HCT116 (cell line): Measurements from ENCODE around the gene XYLT1. TPM values are rescaled to one million over a fixed set of nuclear protein-coding genes. Genes with fewer than 3 reads are reported as not detected.

Source experiments
- ATAC-seq: fragments of 200-7000 bp; cut with Tn5 transposase; 2 replicates; pipeline ENCODE4 v1.9.1; 2020; ENCODE audit warnings: mild to moderate bottlenecking, moderate library complexity
- BruUV-seq: library from RNA; stranded (reverse); fragments of 400-500 nt; replicated peaks from 2 replicates; lab custom pipeline; 2021; lab: Mats Ljungman, UMichigan
- CTCF ChIA-PET: fragments of 300-600 bp; sonication (Branson Sonifier 250); formaldehyde crosslinking; loops from one replicate; lab custom pipeline; 2021; ENCODE audit warnings: antibody characterized with exemption; lab: Charles Lee
- POLR2A ChIA-PET: fragments of 300-600, 350-600 bp; sonication (Branson Sonifier 250); formaldehyde crosslinking; loops from one replicate; lab custom pipeline; 2021; ENCODE audit warnings: antibody characterized with exemption; lab: Charles Lee
- RAD21 ChIA-PET, 2 experiments: fragments of 300-600 bp; sonication (Branson Sonifier 250); formaldehyde crosslinking; loops; one replicate each; lab custom pipeline; 2023; ENCODE audit warnings: low total read pairs in 2 of 2; ENCODE audit not compliant: uncharacterized antibody in 2 of 2, unreplicated experiment in 2 of 2, low non-redundant PET in 1 of 2; lab: Charles Lee
- DNase-seq: peaks from one replicate; pipeline ENCODE4 v3.0.0-alpha.2; 2010; ENCODE audit warnings: low read depth, low spot score
- H2AFZ ChIP-seq: fragments of 200-600 bp; shearing (Covaris generic), sonication (generic); 2 replicates; pipeline ENCODE4 v1.6.1; 2017; ENCODE audit warnings: low read depth, mixed run types, mixed read lengths, antibody characterized with exemption, low read length; ENCODE audit not compliant: poor library complexity, severe bottlenecking
- H3K27ac ChIP-seq: 2 replicates; pipeline ENCODE4 v1.5.1; 2012; ENCODE audit warnings: low read depth, low read length
- H3K27me3 ChIP-seq: fragments of 200-600 bp; sonication (generic); 2 replicates; pipeline ENCODE4 v1.6.1; 2016; ENCODE audit warnings: mixed run types, low read length, mixed read lengths; ENCODE audit not compliant: insufficient read depth
- H3K36me3 ChIP-seq, 2 experiments: fragments of 200-500 bp in 1 of 2; fragments of 200-600 bp in 1 of 2; sonication (Bioruptor generic) in 1 of 2; sonication (generic) in 1 of 2; 2 replicates each; pipeline versions ENCODE4 v1.5.1 to v1.6.1; 2014 to 2016; ENCODE audit warnings: low read length in 2 of 2, inconsistent platforms in 1 of 2, mixed read lengths in 1 of 2, mixed run types in 1 of 2; ENCODE audit not compliant: insufficient read depth in 2 of 2, control insufficient read depth in 1 of 2
- H3K4me1 ChIP-seq, 2 experiments: fragments of 200-600 bp in 1 of 2; sonication (generic) in 1 of 2; 2 replicates each; pipeline versions ENCODE4 v1.5.1 to v1.6.1; 2012 to 2017; ENCODE audit warnings: low read length in 2 of 2, inconsistent platforms in 1 of 2, mild to moderate bottlenecking in 1 of 2, mixed read lengths in 1 of 2, mixed run types in 1 of 2, moderate library complexity in 1 of 2; ENCODE audit not compliant: insufficient read depth in 2 of 2, control insufficient read depth in 1 of 2
- H3K4me2 ChIP-seq: fragments of 200-600 bp; sonication (generic); 2 replicates; pipeline ENCODE4 v1.6.1; 2017; ENCODE audit warnings: mixed run types, low read length, mixed read lengths
- H3K4me3 ChIP-seq, 2 experiments: fragments of 200-600 bp in 1 of 2; sonication (generic) in 1 of 2; replicated peaks in 1 of 2; 2 replicates each; pipeline ENCODE4 v1.5.1; 2011 to 2016; ENCODE audit warnings: low read length in 2 of 2, control low read depth in 1 of 2, low read depth in 1 of 2, mild to moderate bottlenecking in 1 of 2, mixed read lengths in 1 of 2, mixed run types in 1 of 2
- H3K79me2 ChIP-seq: fragments of 200-600 bp; sonication (generic); 2 replicates; pipeline ENCODE4 v1.6.1; 2017; ENCODE audit warnings: mild to moderate bottlenecking, mixed run types, low read length, moderate library complexity, mixed read lengths; ENCODE audit not compliant: insufficient read depth
- H3K9ac ChIP-seq: fragments of 200-600 bp; sonication (generic); 2 replicates; pipeline ENCODE4 v1.6.1; 2016; ENCODE audit warnings: low read length, mixed read lengths
- H3K9me2 ChIP-seq: fragments of 200-600 bp; sonication (generic), shearing (Covaris generic); 2 replicates; pipeline ENCODE4 v1.6.1; 2017; ENCODE audit warnings: mixed run types, mild to moderate bottlenecking, moderate library complexity; ENCODE audit not compliant: insufficient read depth
- H3K9me3 ChIP-seq, 2 experiments: fragments of 200-500 bp in 1 of 2; fragments of 200-600 bp in 1 of 2; sonication (Bioruptor generic) in 1 of 2; sonication (generic) in 1 of 2; 2 replicates each; pipeline ENCODE4 v1.6.1; 2014 to 2017; ENCODE audit warnings: low read length in 2 of 2, mixed read lengths in 2 of 2, inconsistent platforms in 1 of 2, low read depth in 1 of 2, mild to moderate bottlenecking in 1 of 2, mixed run types in 1 of 2, moderate library complexity in 1 of 2; ENCODE audit not compliant: control insufficient read depth in 1 of 2, insufficient read depth in 1 of 2
- H4K20me1 ChIP-seq: fragments of 200-600 bp; sonication (generic), shearing (Covaris generic); 2 replicates; pipeline ENCODE4 v1.6.1; 2017; ENCODE audit warnings: mixed run types, mild to moderate bottlenecking, moderate library complexity; ENCODE audit not compliant: insufficient read depth
- ATF3 ChIP-seq: IDR thresholded peaks from 2 replicates; pipeline ENCODE4 v1.6.1; 2012
- CTCF ChIP-seq, 3 experiments: fragments of 200-600 bp in 1 of 3; sonication (generic) in 1 of 3; IDR thresholded peaks in 2 of 3; conservative IDR thresholded peaks in 1 of 3; 2 replicates each; pipeline ENCODE4 v1.5.1; 2012 to 2017; ENCODE audit warnings: low read depth in 2 of 3, low read length in 2 of 3, antibody characterized with exemption in 1 of 3, borderline replicate concordance in 1 of 3, control low read depth in 1 of 3, mild to moderate bottlenecking in 1 of 3, mixed read lengths in 1 of 3, mixed run types in 1 of 3, moderate library complexity in 1 of 3; ENCODE audit not compliant: insufficient read depth in 1 of 3
- EGR1 ChIP-seq: IDR thresholded peaks from 2 replicates; pipeline ENCODE4 v1.6.1; 2012; ENCODE audit warnings: low read depth
- ELF1 ChIP-seq: IDR thresholded peaks from 2 replicates; pipeline ENCODE4 v1.6.1; 2012; ENCODE audit warnings: low read depth, borderline replicate concordance
- EZH2 ChIP-seq: fragments of 200-600 bp; sonication (generic); IDR thresholded peaks from 2 replicates; pipeline ENCODE4 v1.6.1; 2017; ENCODE audit warnings: antibody characterized with exemption, mixed run types
- EZH2phosphoT487 ChIP-seq: fragments of 200-600 bp; IDR thresholded peaks from 2 replicates; pipeline ENCODE4 v1.6.1; 2018; ENCODE audit warnings: antibody characterized with exemption, borderline replicate concordance
- FOSL1 ChIP-seq: IDR thresholded peaks from 2 replicates; pipeline ENCODE4 v1.6.1; 2012; ENCODE audit warnings: low read depth
- JUND ChIP-seq: IDR thresholded peaks from 2 replicates; pipeline ENCODE4 v1.6.1; 2012
- POLR2A ChIP-seq: IDR thresholded peaks from 2 replicates; pipeline ENCODE4 v1.7.0; 2011; ENCODE audit warnings: borderline replicate concordance; ENCODE audit not compliant: insufficient read depth, insufficient read length; ENCODE audit errors: extremely low read depth
- POLR2AphosphoS5 ChIP-seq: IDR thresholded peaks from 2 replicates; pipeline ENCODE4 v1.6.1; 2011; ENCODE audit warnings: mild to moderate bottlenecking, low read depth, low read length, moderate library complexity
- RAD21 ChIP-seq: IDR thresholded peaks from 2 replicates; pipeline ENCODE4 v1.6.1; 2012; ENCODE audit warnings: low read depth, mild to moderate bottlenecking
- SP1 ChIP-seq: IDR thresholded peaks from 2 replicates; pipeline ENCODE4 v1.6.1; 2012; ENCODE audit warnings: low read depth
- SRF ChIP-seq: IDR thresholded peaks from 2 replicates; pipeline ENCODE4 v1.6.1; 2012; ENCODE audit warnings: low read depth
- TCF7L2 ChIP-seq: IDR thresholded peaks from 2 replicates; pipeline ENCODE4 v1.7.0; 2011; ENCODE audit warnings: borderline replicate concordance, inconsistent platforms; ENCODE audit not compliant: insufficient read depth, insufficient read length; ENCODE audit errors: extremely low read depth
- ZBTB33 ChIP-seq: IDR thresholded peaks from 2 replicates; pipeline ENCODE4 v1.6.1; 2011; ENCODE audit warnings: mild to moderate bottlenecking, low read length, moderate library complexity; ENCODE audit not compliant: insufficient replicate concordance; ENCODE audit errors: extremely low read depth
- ZFX ChIP-seq: fragments of 450-650 bp; IDR thresholded peaks from 2 replicates; pipeline ENCODE4 v1.6.1; 2017
- ZNF274 ChIP-seq: fragments of 200-500 bp; sonication (Bioruptor generic); IDR thresholded peaks from 2 replicates; pipeline ENCODE4 v1.6.1; 2014; ENCODE audit warnings: mild to moderate bottlenecking, low read depth, low read length, inconsistent platforms
- intact Hi-C: fragments of 100-400 bp; cut with micrococcal nuclease; formaldehyde crosslinking; loops from 2 replicates; pipeline ENCODE4 v1.10.0; 2022
- total RNA-seq: library from RNA; stranded (reverse); gene quantifications from one replicate; pipeline ENCODE4 v1.2.1, GENCODE V29; 2021; ENCODE audit not compliant: unreplicated experiment
- TF ChIP-seq, protein P1 (sequence below): IDR thresholded peaks from 2 replicates; pipeline ENCODE4 v1.6.1; 2012; ENCODE audit warnings: low read depth

Gene XYLT1
- total RNA-seq, 1 experiment from 2014 or later = 4.5 TPM

DNA sequence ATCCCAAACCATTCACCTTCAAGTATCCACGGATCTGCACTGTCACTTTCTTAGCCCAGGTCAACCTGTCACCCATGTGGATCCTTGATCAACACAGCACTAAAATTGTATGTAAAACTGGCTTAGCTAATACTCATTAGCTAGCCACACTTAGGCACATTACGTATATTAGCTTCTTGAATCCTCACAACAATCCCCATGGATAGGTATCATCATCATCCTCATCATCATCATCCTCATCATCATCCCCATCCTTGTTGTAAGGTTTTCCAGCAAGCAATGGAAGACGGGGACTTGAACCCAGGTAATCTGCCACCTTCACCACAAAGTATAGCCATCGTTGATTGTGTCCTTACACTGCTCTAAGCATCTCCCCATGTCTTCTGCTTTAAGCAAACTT lies 184.3 kb downstream of the XYLT1 start:
- Histone ChIP-seq H3K9me2 (no peaks in the 10 kb centered on the region), H3K36me3 (no peaks in the 10 kb centered on the region), H3K27ac (no peak overlapping the region), H3K4me1 (no peaks in the 10 kb centered on the region), H2AFZ (no peak overlapping the region), H3K9ac (no peak overlapping the region), H3K79me2 (no peaks in the 10 kb centered on the region), H3K27me3 (peaks cover 6% of the 10 kb centered on the region), H3K4me3 (no peak overlapping the region), H3K4me2 (no peak overlapping the region), H3K9me3 (no peaks in the 10 kb centered on the region), H4K20me1 (no peaks in the 10 kb centered on the region)
- BruUV-seq = no TSS peak
- POLR2A ChIA-PET = no interaction called here
- ATAC-seq = no peak
- CTCF ChIA-PET = no interaction called here
- RAD21 ChIA-PET = no interaction called here
- no peak for DNase-seq
- no peak for TF ChIP-seq ATF3
- TF ChIP-seq RAD21 = no peak
- TF ChIP-seq ZFX = no peak
- no peak for TF ChIP-seq FOSL1
- TF ChIP-seq EZH2phosphoT487 = no peak
- TF ChIP-seq CTCF (IDR thresholded peaks at IDR 0.05 in 2 of 3, conservative IDR thresholded peaks at IDR 0.05 in 1 of 3; ENCODE audit: borderline replicate concordance in 1 of 3, insufficient read depth in 1 of 3, low read depth in 2 of 3, low read length in 2 of 3) = no peak
- TF ChIP-seq JUND = no peak
- TF ChIP-seq POLR2AphosphoS5 = no peak
- TF ChIP-seq EZH2 = no peak
- TF ChIP-seq SP1 = no peak
- no peak for TF ChIP-seq ZNF274
- TF ChIP-seq ZBTB33 = no peak
- TF ChIP-seq POLR2A = no peak
- no peak for TF ChIP-seq TCF7L2
- no peak for TF ChIP-seq SRF
- no peak for TF ChIP-seq ELF1
- TF ChIP-seq EGR1 = no peak
- TF ChIP-seq, protein P1, sequence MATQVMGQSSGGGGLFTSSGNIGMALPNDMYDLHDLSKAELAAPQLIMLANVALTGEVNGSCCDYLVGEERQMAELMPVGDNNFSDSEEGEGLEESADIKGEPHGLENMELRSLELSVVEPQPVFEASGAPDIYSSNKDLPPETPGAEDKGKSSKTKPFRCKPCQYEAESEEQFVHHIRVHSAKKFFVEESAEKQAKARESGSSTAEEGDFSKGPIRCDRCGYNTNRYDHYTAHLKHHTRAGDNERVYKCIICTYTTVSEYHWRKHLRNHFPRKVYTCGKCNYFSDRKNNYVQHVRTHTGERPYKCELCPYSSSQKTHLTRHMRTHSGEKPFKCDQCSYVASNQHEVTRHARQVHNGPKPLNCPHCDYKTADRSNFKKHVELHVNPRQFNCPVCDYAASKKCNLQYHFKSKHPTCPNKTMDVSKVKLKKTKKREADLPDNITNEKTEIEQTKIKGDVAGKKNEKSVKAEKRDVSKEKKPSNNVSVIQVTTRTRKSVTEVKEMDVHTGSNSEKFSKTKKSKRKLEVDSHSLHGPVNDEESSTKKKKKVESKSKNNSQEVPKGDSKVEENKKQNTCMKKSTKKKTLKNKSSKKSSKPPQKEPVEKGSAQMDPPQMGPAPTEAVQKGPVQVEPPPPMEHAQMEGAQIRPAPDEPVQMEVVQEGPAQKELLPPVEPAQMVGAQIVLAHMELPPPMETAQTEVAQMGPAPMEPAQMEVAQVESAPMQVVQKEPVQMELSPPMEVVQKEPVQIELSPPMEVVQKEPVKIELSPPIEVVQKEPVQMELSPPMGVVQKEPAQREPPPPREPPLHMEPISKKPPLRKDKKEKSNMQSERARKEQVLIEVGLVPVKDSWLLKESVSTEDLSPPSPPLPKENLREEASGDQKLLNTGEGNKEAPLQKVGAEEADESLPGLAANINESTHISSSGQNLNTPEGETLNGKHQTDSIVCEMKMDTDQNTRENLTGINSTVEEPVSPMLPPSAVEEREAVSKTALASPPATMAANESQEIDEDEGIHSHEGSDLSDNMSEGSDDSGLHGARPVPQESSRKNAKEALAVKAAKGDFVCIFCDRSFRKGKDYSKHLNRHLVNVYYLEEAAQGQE = no peak
- intact Hi-C loops = no loop called here
